HG02852 (cell line): Measurements from ENCODE around the gene ST6GALNAC4.
"Not testable (repeated sequence)": the region's sequence is repeated elsewhere in the genome, so short reads cannot be mapped to it uniquely, and the experiment has no call there.

Experiments used
- ATAC-seq: cut with Tn5 transposase; IDR thresholded peaks from one replicate; pipeline ENCODE4 v1.9.1; 2021; ENCODE audit warnings: mild to moderate bottlenecking, moderate library complexity; ENCODE audit not compliant: unreplicated experiment

Gene ST6GALNAC4

GRCh38 chr9:127874301-127875221 lies 42.3 kb downstream of the ST6GALNAC4 start:
- ATAC-seq = no peak

GRCh38 chr9:127873886-127874285 lies 43.0 kb downstream of the ST6GALNAC4 start:
- no peak for ATAC-seq

GRCh38 chr9:127873223-127873691 lies 43.6 kb downstream of the ST6GALNAC4 start:
- ATAC-seq = no peak

GRCh38 chr9:127872369-127873222 lies 44.2 kb downstream of the ST6GALNAC4 start:
- ATAC-seq = no peak

- ATAC-seq = no peak
Observed at GRCh38 chr9:127871531-127871930, 45.3 kb downstream of the ST6GALNAC4 start.

GRCh38 chr9:127870887-127871286 lies 46.0 kb downstream of the ST6GALNAC4 start:
- ATAC-seq = no peak

- not testable (repeated sequence) for ATAC-seq
Observed at GRCh38 chr9:127870153-127870491, 46.7 kb downstream of the ST6GALNAC4 start.

- ATAC-seq = peak; percentile 47
Observed at GRCh38 chr9:127869310-127870152, 47.3 kb downstream of the ST6GALNAC4 start.

- ATAC-seq = no peak
Observed at GRCh38 chr9:127868278-127868902, 48.5 kb downstream of the ST6GALNAC4 start.

GRCh38 chr9:127867356-127868277 lies 49.2 kb downstream of the ST6GALNAC4 start:
- ATAC-seq = no peak

GRCh38 chr9:127866535-127866934 lies 50.3 kb downstream of the ST6GALNAC4 start:
- ATAC-seq = no peak

- ATAC-seq = no peak
Observed at GRCh38 chr9:127865645-127866464, 51.0 kb downstream of the ST6GALNAC4 start.

GRCh38 chr9:127863191-127863621 lies 53.6 kb downstream of the ST6GALNAC4 start:
- no peak for ATAC-seq

GRCh38 chr9:127862075-127863011 lies 54.5 kb downstream of the ST6GALNAC4 start:
- ATAC-seq = no peak

- ATAC-seq = no peak
Observed at GRCh38 chr9:127860779-127861178, 56.1 kb downstream of the ST6GALNAC4 start.

GRCh38 chr9:127860260-127860659 lies 56.6 kb downstream of the ST6GALNAC4 start:
- ATAC-seq = no peak

- no peak for ATAC-seq
Observed at GRCh38 chr9:127858041-127858512, 58.8 kb downstream of the ST6GALNAC4 start.
